ENCODE measurements around the gene CPNE2. TPM values are rescaled to one million over a fixed set of nuclear protein-coding genes. Genes with fewer than 3 reads are reported as not detected.

CPNE2 gene
- polyA plus RNA-seq, 1 experiment = 80.6 TPM

DNA sequence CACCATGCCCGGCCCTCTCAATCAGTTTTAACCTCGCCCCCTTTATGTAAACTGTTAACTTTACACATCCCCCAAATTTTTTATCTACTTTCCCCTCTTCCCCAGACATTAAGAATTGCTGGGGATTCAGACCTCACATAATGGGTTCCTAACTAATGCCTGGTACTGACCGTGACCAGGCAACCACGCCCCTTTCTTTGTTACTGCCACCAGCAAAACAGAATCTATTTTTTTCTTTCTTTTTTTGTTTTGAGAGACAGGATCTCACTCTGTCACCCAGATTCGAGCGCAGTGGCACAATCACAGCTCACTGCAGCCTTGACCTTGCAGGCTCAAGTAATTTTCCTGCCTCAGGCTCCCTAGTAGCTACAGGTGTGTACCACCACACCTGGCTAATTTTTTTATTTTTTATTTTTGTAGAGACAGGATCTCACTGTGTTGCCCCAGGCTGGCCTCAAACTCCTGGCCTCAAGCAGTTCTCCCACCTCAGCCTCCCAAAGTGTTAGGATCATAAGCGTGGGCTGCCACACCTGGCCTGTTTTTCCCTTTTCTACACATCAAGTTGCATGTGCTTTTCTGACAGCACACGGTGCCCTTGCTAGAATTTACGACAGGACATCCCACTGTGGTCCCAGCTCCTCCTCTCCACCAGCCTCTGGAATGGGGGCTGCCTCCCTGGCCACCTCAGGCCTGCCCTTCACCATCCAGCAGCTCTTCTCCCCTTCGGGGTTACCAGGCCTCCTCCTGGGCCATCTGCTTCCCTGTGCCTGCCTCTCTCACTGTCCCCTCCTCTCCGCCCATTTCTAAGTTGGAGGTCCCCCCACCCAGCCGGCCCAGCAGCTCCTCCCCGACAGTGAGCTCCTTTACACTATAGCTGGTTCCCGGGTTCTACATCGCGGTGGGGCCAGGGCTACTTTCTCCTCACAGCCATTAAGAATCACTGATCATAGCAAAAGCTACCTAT is 10.8 kb downstream of the CPNE2 start:
- no peak for DNase-seq (ENCODE audit: low read depth)
- no peak overlapping the region for H3K4me3 ChIP-seq (ENCODE audit: low read depth, low read length)
- POLR2A ChIA-PET = interaction anchor here (0.6 kb wide), 1 partner anchor 9 kb away, joined by 19 read pairs; no protein-coding TSS in a partner anchor
- TF ChIP-seq CTCF (IDR thresholded peaks at IDR 0.05; ENCODE audit: insufficient read depth, low read depth, low read length) = no peak
- no peaks in the 10 kb centered on the region for H3K36me3 ChIP-seq (ENCODE audit: control insufficient read depth, insufficient read depth, low read length)
- CTCF ChIA-PET = interaction anchor here (0.7 to 3.8 kb wide), 4 partner anchors 10 to 16 kb away, joined by 4 to 15 read pairs (median 4); partner anchors contain the start of gene CPNE2
- no peaks in the 10 kb centered on the region for H3K27me3 ChIP-seq (ENCODE audit: control insufficient read depth, insufficient read depth, low read length)

DNA sequence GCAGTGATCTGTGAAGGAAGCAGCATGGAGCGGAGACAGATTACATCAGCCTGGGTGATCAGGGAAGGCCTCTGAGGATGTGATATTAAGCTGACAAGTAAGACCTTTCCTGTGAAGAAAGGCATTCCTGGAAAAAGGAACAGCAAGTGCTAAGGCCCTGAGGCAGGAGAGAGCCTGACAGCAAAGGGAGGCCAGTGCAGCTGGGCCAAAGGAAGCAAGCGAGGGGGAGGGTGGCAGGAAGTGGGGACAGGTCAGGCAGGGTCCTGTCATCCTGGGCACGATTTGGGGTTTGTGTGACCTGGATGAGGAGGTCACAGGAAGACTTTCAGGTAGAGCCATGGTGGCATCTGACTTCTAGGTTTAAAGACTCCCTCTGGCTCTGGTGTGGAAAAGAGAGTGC is 12.3 kb downstream of the CPNE2 start:
- DNase-seq (ENCODE audit: low read depth) = no peak
- ChIA-PET POLR2A (no interaction called here), CTCF (interaction anchor here (0.8 to 1.7 kb wide), 3 partner anchors 11 to 20 kb away, joined by 3 to 4 read pairs (median 4); partner anchors contain the start of gene CPNE2)

DNA sequence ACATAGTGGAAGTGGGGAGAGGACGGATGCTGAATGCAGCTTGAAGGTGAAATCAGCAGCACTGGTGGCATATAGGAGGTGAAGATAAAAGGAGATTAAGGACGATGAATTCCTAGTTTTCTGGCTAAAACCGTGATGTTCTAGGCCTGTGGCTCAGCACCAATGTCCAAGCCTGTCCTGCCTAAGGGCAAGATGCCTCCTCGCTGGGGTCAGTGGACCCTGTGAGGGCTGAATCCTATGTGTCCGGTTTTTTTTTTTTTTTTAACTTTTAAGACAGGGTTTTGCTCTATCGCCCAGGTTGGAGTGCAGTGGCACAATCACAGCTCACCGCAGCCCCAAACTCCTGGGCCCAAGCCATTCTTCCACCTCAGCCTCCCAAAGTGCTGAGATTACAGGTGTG is 12.8 kb downstream of the CPNE2 start:
- CTCF ChIA-PET = interaction anchor here (0.8 to 2.3 kb wide), 4 partner anchors 11 to 21 kb away, joined by 3 to 8 read pairs (median 4); partner anchors contain the start of gene CPNE2
- POLR2A ChIA-PET = no interaction called here
- TF ChIP-seq CTCF (IDR thresholded peaks at IDR 0.05; ENCODE audit: insufficient read depth, low read depth, low read length) = no peak
- Histone ChIP-seq H3K27me3 (ENCODE audit: control insufficient read depth, insufficient read depth, low read length) (no peaks in the 10 kb centered on the region), H3K4me3 (ENCODE audit: low read depth, low read length) (no peak overlapping the region), H3K36me3 (ENCODE audit: control insufficient read depth, insufficient read depth, low read length) (no peaks in the 10 kb centered on the region)
- no peak for DNase-seq (ENCODE audit: low read depth)

More for the DNA sequence above, 12.3 kb downstream of the CPNE2 start:
- Histone ChIP-seq H3K36me3 (ENCODE audit: control insufficient read depth, insufficient read depth, low read length) (no peaks in the 10 kb centered on the region), H3K4me3 (ENCODE audit: low read depth, low read length) (no peak overlapping the region), H3K27me3 (ENCODE audit: control insufficient read depth, insufficient read depth, low read length) (no peaks in the 10 kb centered on the region)
- no peak for TF ChIP-seq CTCF (IDR thresholded peaks at IDR 0.05; ENCODE audit: insufficient read depth, low read depth, low read length)

GRCh38 chr16:57106767-57107166 is 14.4 kb downstream of the CPNE2 start:
- no peak for TF ChIP-seq CTCF (IDR thresholded peaks at IDR 0.05; ENCODE audit: insufficient read depth, low read depth, low read length)
- Histone ChIP-seq H3K4me3 (ENCODE audit: low read depth, low read length) (no peak overlapping the region), H3K27me3 (ENCODE audit: control insufficient read depth, insufficient read depth, low read length) (no peaks in the 10 kb centered on the region), H3K36me3 (ENCODE audit: control insufficient read depth, insufficient read depth, low read length) (no peaks in the 10 kb centered on the region)
- CTCF ChIA-PET = interaction anchor here (1.4 to 2.3 kb wide), 3 partner anchors 10 to 22 kb away, joined by 4 to 8 read pairs (median 6); partner anchors contain the start of gene CPNE2
- POLR2A ChIA-PET = no interaction called here
- DNase-seq (ENCODE audit: low read depth) = no peak

- no peak for TF ChIP-seq CTCF (IDR thresholded peaks at IDR 0.05; ENCODE audit: insufficient read depth, low read depth, low read length)
- no peaks in the 10 kb centered on the region for H3K27me3 ChIP-seq (ENCODE audit: control insufficient read depth, insufficient read depth, low read length)
- DNase-seq (ENCODE audit: low read depth) = no peak
- H3K36me3 ChIP-seq (ENCODE audit: control insufficient read depth, insufficient read depth, low read length) = no peaks in the 10 kb centered on the region
- POLR2A ChIA-PET = no interaction called here
- no peak overlapping the region for H3K4me3 ChIP-seq (ENCODE audit: low read depth, low read length)
- CTCF ChIA-PET = interaction anchor here (0.7 to 2.3 kb wide), 4 partner anchors 11 to 23 kb away, joined by 3 to 8 read pairs (median 5); partner anchors contain the start of gene CPNE2
These were observed 15.0 kb downstream of the CPNE2 start for GRCh38 chr16:57107321-57107922.
